HG02763 (cell line): Measurements from ENCODE around the gene PTPRM.
"Not testable (repeated sequence)": the region's sequence is repeated elsewhere in the genome, so short reads cannot be mapped to it uniquely, and the experiment has no call there.

Experiments
- ATAC-seq: cut with Tn5 transposase; IDR thresholded peaks from one replicate; pipeline ENCODE4 v1.9.1; 2021; ENCODE audit warnings: mild to moderate bottlenecking, moderate library complexity; ENCODE audit not compliant: unreplicated experiment

The PTPRM gene

GRCh38 chr18:8029731-8030130 lies 462.6 kb downstream of the PTPRM start:
- ATAC-seq = no peak

GRCh38 chr18:8030201-8030600 lies 463.1 kb downstream of the PTPRM start:
- no peak for ATAC-seq

- no peak for ATAC-seq
Measured at GRCh38 chr18:8031496-8031895, 464.4 kb downstream of the PTPRM start.

DNA sequence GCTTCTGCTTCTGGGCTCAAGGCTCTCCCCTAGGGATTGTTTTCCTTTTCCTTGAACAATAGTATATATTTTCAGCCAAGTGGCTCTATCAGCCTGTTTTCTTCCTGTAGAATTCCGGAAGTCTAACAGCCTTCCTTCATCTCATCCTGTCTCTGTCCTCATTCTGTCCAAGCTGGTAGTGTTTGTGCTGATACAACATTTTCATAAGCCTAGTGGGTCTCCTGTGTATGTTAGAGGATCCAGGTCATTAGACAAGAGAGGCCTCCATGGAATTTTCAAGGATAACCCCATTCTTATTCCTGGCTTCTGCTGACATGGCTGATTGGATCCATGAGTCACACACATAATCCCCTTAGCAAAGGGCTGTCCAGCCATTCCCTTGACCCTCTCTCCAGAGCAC lies 467.6 kb downstream of the PTPRM start:
- no peak for ATAC-seq

GRCh38 chr18:8036551-8036950 lies 469.4 kb downstream of the PTPRM start:
- ATAC-seq = no peak

GRCh38 chr18:8037296-8037695 lies 470.2 kb downstream of the PTPRM start:
- ATAC-seq = no peak

- no peak for ATAC-seq
Measured at GRCh38 chr18:8040021-8040420, 472.9 kb downstream of the PTPRM start.

GRCh38 chr18:8041526-8042111 lies 474.5 kb downstream of the PTPRM start:
- no peak for ATAC-seq

GRCh38 chr18:8044004-8044403 lies 476.9 kb downstream of the PTPRM start:
- ATAC-seq = no peak

DNA sequence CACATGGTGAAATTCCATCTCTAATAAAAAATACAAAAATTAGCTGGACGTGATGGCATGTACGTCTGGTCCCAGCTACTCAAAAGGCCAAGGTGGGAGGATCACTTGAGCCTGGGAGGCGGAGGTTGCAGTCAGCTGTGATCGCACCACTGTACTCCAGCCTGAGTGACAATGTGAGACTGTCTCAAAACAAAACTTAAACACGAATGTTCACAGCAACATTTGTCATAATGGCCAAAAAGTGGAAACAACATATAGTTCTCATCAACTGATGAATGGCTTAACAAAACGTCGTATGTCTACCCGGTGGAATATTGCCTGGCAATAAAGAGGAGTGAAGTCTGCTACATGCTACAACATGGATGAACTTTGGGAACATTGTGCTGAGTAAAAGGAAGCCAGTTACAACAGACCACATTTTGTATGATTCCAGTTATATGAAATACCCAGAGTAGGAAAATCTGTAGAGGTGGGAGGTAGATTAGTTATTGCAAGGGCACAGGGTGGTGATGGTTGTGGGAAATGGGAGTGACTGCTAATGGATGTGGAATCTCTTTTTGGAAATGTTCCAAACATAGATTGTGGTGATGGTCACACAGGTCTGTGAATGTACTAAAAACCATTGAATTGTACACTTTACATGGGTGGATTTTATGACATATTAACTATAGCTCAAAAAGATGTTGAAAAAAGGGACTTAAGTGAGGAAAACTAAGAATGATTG lies 478.2 kb downstream of the PTPRM start:
- ATAC-seq = no peak

DNA sequence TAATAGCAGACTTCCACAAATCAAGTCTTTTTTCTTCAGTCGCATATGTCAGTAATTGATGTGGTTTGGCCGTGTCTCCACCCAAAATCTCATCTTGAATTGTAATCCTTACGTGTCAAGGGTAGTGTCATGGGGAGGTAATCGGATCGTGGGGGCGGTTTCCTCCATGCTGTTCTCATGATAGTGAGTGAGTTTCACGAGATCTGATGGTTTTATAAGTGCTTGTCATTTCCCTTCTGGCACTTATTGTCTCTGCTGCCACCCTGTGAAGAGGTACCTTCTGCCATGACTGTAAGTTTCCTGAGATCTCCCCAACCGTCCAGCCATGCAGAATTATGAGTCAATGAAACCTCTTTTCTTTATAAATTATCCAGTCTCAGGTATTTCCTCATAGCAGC lies 478.8 kb downstream of the PTPRM start:
- no peak for ATAC-seq

- no peak for ATAC-seq
Measured at GRCh38 chr18:8046441-8046840, 479.3 kb downstream of the PTPRM start.

DNA sequence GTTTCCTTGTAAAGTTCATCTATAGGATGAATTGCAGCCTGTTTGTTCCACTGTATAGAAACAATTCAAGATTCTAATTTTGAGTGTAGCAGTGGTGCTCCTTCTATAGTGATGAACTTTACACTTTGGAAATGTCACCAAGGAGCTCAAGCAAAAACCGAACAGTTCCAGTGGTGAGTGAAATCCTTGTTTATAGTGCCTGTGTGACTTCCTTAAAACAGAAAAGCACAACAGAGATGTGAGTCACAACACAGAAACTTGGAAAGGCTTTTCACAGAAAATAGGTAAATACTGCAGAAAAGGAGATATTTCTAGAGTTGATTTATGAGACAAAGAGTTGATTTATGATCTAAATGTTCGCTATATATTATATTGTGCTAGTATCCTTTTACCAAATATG lies 482.0 kb downstream of the PTPRM start:
- ATAC-seq = no peak

DNA sequence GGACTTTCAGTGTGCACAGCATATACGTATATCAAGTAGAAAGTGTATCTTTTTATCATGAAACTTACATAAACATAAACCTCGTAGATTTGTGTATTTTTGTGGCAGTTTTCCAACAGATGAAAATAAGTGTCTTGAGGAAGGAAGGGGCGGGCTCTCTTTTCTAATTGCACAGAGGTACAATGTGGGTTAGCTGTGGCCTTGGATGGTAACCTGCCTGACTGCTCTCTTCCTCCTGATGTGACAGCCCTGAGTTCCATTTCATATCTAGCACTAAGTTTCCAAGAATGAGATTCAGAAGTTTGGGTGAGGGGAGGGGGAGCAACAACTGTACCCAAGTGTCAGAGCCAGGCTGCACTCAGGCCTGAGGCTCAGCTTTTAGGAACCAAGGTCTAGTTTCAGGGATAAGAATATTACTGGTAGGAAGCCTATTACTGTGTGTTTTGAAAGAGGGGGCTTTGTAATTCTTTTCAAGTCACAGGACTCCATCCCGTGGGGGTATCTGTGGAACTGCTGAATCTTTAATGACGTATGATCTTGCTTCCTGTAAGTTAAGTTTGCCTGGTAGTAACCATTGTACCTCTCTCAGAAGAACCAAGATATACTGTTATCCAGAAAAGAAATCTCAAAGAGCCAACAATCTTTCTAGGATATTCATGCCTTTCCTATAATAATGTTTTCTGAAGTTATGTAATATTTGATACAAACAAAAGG lies 483.7 kb downstream of the PTPRM start:
- no peak for ATAC-seq

- no peak for ATAC-seq
Measured at GRCh38 chr18:8051453-8051852, 484.3 kb downstream of the PTPRM start.

- no peak for ATAC-seq
Measured at GRCh38 chr18:8052237-8052701, 485.2 kb downstream of the PTPRM start.

DNA sequence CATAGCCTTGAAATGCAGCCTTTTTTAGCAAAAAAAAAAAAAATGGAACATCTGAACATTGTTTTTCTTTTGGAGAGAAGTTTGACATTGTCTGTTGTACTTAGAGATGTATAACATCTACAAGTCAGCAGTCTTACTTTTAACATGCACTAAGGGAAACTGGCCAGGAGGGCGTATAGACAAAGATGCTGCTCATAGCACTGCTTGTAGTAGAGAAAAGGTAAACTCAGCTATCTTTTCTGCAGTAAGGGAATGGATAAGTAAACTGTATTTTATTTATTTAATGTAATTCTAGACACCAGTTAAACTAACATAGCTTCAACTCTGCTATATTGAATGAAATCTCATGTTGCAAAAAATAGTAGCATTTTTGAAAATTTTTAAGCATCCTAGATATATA lies 489.6 kb downstream of the PTPRM start:
- ATAC-seq = no peak

GRCh38 chr18:8063152-8063551 lies 496.0 kb downstream of the PTPRM start:
- not testable (repeated sequence) for ATAC-seq

DNA sequence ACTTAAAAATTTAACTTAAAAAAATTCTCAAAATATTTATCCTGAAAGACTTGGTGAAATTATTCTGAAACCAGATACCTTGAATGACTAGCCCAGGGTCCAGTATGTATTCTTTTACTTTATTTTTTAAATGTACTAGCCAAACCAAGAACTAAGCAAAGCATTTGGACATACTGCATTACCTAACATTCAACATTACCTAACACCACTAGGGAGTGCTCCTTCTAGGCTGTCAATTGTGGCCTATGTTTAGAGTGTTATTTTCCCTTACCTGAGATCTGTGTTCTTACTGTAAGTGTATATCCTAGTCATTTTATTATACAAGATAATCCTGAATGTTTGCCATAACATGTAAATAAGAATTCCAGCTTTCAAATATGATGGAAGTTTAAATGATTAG lies 496.6 kb downstream of the PTPRM start:
- ATAC-seq = no peak

- ATAC-seq = no peak
Measured at GRCh38 chr18:8065284-8065683, 498.2 kb downstream of the PTPRM start.

DNA sequence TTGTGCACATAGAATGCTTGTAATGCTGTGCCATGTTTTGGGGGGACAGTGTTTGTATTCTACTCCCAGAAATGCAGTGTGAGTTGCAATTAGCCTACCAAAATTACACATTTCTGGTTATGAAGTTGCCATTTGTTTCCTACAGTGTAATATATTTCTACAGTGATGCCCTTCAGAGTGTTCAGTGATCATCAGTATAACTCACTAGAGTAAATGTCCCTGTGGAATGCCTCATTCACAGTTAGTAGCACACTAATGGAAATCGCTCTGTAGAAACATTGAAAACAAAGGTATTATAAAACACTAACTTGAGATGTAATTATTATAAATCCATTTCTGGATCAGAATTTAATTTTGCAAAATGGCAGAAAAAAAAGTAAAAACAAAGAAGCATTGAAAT lies 498.7 kb downstream of the PTPRM start:
- ATAC-seq = no peak

DNA sequence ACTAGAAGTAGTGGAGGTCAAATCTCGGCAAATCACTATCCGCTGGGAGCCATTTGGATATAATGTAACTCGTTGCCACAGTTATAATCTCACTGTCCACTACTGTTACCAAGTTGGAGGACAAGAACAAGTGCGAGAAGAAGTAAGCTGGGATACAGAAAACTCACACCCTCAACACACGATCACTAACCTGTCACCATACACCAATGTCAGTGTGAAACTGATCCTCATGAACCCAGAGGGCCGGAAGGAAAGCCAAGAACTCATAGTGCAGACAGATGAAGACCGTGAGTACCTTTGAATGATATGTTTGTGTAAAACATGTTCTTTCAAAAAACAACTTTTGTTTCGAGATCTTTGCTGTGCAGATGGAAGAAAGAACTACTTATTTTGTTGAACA lies 502.6 kb downstream of the PTPRM start:
- no peak for ATAC-seq
